IMR-90 (cell line): ENCODE results near the gene C19orf53.

Source experiments
- CEBPB ChIP-seq: IDR thresholded peaks from 2 replicates; pipeline ENCODE4 v1.6.1; 2012; ENCODE audit warnings: low read depth, low read length, improper control_type of control experiment
- CTCF ChIP-seq: conservative IDR thresholded peaks from 2 replicates; pipeline ENCODE4 v1.5.1; 2012; ENCODE audit warnings: mild to moderate bottlenecking, low read depth, low read length, improper control_type of control experiment
- MAZ ChIP-seq: IDR thresholded peaks from 2 replicates; pipeline ENCODE4 v1.6.1; 2012; ENCODE audit warnings: low read depth, mild to moderate bottlenecking, low read length, improper control_type of control experiment, moderate library complexity, borderline replicate concordance
- POLR2A ChIP-seq: IDR thresholded peaks from 2 replicates; pipeline ENCODE4 v1.6.1; 2012; ENCODE audit warnings: mild to moderate bottlenecking, low read depth, low read length
- RAD21 ChIP-seq: IDR thresholded peaks from 2 replicates; pipeline ENCODE4 v1.6.1; 2012; ENCODE audit warnings: low read length, improper control_type of control experiment
- RCOR1 ChIP-seq: IDR thresholded peaks from 2 replicates; pipeline ENCODE4 v1.6.1; 2012; ENCODE audit warnings: mild to moderate bottlenecking, low read length, improper control_type of control experiment; ENCODE audit not compliant: insufficient replicate concordance
- USF2 ChIP-seq: fragments of 150-350 bp; IDR thresholded peaks from 2 replicates; pipeline ENCODE4 v1.6.1; 2017; ENCODE audit warnings: mild to moderate bottlenecking, antibody characterized with exemption, low read length, low read depth
- TF ChIP-seq, protein P1 (sequence below): fragments of 150-350 bp; IDR thresholded peaks from 2 replicates; pipeline ENCODE4 v1.6.1; 2016; ENCODE audit warnings: low read depth, mild to moderate bottlenecking, low read length, moderate library complexity, borderline replicate concordance

- TF ChIP-seq USF2 = no peak
- TF ChIP-seq CTCF = no peak
- no peak for TF ChIP-seq CEBPB
- TF ChIP-seq RCOR1 = no peak
- TF ChIP-seq RAD21 = no peak
- no peak for TF ChIP-seq POLR2A
- TF ChIP-seq MAZ = no peak
- TF ChIP-seq, protein P1, sequence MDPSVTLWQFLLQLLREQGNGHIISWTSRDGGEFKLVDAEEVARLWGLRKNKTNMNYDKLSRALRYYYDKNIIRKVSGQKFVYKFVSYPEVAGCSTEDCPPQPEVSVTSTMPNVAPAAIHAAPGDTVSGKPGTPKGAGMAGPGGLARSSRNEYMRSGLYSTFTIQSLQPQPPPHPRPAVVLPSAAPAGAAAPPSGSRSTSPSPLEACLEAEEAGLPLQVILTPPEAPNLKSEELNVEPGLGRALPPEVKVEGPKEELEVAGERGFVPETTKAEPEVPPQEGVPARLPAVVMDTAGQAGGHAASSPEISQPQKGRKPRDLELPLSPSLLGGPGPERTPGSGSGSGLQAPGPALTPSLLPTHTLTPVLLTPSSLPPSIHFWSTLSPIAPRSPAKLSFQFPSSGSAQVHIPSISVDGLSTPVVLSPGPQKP = no peak
Observed at GRCh38 chr19:13727798-13728197, 46.5 kb upstream of the C19orf53 start.
